Mucosa of gallbladder (tissue), 1 donor: ENCODE data around the gene WDR46. TPM values are rescaled to one million over a fixed set of nuclear protein-coding genes. Genes with fewer than 3 reads are reported as not detected.
A peak's percentile ranks its signal among the peaks of the same experiment; 100 is the strongest.
"Not testable (repeated sequence)": the region's sequence is repeated elsewhere in the genome, so short reads cannot be mapped to it uniquely, and the experiment has no call there.

ENCODE experiments used
- DNase-seq: peaks from one replicate; pipeline ENCODE4 v3.0.0-alpha.2; 2020; ENCODE audit warnings: low spot score
- total RNA-seq: library from RNA; stranded (reverse); gene quantifications from one replicate; pipeline ENCODE4 v1.2.1, GENCODE V29; 2021
- donor health status: DM: no; HTN: no; CAD: no.

WDR46 gene
- total RNA-seq, 1 donor from 2014 or later, result 37.7 TPM

DNA sequence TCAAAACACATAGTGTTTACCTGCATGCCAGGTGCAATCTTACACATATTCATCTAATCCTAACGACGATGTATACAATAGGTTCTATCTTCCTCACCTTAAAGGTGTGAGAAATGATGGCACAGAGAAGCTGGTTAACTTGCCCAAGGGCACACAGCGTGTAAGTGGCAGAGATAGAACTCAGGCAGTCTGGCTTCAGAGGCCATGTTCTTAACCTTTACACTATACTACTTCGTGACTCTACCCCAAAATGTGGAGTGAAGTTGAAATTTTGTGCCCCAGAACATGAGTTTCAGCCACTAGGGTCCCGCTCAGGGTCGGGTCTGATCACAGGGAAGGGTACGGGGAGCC, 17.9 kb downstream of the WDR46 start:
- no peak for DNase-seq

DNA sequence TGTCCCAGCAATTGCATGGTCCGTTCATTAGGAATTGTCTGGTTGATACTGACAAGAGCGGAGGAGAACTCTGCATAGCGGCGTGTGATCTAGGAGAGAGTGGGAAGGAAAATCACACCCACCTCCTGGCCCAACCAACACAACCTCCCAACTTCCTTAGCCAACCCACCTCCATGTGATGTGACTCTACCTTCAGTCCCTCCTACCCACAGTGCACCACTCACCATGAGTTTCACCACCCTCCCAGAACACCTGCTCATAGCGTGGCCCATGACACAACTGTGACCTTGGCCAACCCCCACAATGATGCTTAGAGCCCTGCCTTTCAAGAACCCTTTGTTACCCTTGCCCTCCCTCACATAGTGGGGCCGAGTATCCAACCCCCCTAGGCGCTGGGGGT, 25.0 kb downstream of the WDR46 start:
- no peak for DNase-seq

GRCh38 chr6:33262490-33262889, 26.5 kb downstream of the WDR46 start:
- not testable (repeated sequence) for DNase-seq

- no peak for DNase-seq
Observed at GRCh38 chr6:33259032-33259431, 30.0 kb downstream of the WDR46 start.

- DNase-seq, result no peak
Observed at GRCh38 chr6:33254591-33254990, 34.4 kb downstream of the WDR46 start.

DNA sequence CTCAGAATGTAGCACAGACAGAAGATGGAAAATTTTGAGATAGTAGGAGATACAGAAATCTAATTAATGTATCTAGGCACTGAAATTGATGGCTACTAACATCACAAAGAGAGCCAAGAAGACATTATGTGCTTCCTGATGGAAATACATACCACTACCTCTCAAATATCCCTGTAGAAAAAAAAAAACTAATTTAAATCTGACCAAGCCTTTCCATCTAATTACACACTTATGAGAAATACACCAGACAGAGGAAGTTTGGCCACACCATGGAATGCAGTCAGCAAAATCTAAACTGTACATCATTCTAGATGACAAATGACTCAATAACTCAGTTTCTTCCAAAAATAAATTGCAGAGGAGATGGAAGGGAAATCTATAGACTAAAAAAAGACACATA, 36.3 kb downstream of the WDR46 start:
- DNase-seq, result no peak

DNA sequence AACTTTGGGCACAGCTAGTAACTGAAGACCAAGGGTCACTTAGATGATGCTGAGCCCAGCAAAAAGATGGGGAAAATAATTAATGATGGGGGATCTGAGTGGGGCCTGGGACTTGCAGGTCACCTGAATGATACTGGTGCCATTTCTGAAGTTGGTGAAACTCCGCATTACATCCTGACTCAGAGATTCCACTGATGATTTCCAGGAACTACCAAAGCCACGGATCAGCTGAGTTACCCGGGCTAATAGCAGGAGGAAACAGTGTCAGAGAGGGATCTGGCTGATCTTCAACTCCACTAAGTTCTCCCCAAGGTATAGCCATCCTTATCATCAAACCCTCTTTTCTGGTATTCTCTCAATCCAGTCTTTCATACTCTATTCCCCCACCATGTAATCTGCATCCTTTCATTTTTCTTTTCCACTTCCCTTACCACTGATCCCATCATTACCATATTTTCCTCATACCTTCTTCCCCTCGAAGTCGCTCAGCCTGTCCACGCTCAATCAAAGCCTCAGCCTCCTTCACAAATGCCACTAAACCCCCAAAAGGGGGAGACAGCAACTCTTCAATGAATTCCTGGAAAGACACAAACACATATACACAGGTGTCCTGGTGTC, 37.5 kb downstream of the WDR46 start:
- DNase-seq, result no peak

GRCh38 chr6:33250731-33251130, 38.3 kb downstream of the WDR46 start:
- DNase-seq, result no peak

- no peak for DNase-seq
Observed at GRCh38 chr6:33249732-33250630, 39.1 kb downstream of the WDR46 start.

- DNase-seq, result peak; percentile 98
Observed at GRCh38 chr6:33248932-33249731, 39.9 kb downstream of the WDR46 start.

- DNase-seq, result no peak
Observed at GRCh38 chr6:33248643-33248931, 40.5 kb downstream of the WDR46 start.

GRCh38 chr6:33247977-33248642, 40.9 kb downstream of the WDR46 start:
- peak; percentile 92 for DNase-seq

GRCh38 chr6:33243476-33243875, 45.6 kb downstream of the WDR46 start:
- DNase-seq, result no peak

DNA sequence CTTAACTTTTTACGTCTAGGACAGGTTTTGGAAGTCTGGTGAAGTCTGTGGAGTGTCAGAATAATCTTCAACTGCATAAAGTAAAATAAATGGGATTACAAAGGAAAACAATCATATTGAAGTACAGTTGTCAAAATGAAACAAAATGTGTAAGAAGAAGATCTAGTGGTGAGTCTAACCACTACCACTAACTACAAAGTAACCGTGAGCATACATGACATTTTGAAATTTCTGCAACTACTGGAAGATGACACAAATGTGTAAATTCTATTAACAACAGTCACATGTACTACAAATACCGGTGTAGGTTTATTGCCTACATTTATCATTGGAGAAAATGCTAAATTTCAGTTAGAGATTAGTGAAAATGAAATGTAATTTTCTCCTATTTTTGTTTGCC, 47.1 kb downstream of the WDR46 start:
- DNase-seq, result no peak

GRCh38 chr6:33237741-33238140, 51.3 kb downstream of the WDR46 start:
- DNase-seq, result no peak

DNA sequence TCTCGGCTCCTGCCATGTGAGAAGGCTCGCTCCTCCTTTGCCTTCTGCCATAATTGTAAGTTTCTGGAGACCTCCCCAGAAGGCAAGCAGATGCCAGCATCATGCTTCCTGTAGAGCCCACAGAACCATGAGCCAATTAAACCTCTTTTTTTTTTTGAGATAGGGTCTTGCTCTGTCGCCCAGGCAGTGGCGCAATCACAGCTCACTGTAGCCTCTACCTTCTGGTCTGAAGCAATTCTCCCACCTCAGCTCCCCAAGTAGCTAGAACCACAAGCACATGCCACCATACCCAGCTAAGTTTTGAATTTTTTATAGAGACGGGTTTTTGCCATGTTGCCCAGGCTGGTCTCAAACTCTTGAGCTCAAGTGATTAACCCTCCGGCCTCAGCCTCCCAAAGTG, 52.2 kb downstream of the WDR46 start:
- DNase-seq, result no peak

- no peak for DNase-seq
Observed at GRCh38 chr6:33236328-33236727, 52.7 kb downstream of the WDR46 start.

DNA sequence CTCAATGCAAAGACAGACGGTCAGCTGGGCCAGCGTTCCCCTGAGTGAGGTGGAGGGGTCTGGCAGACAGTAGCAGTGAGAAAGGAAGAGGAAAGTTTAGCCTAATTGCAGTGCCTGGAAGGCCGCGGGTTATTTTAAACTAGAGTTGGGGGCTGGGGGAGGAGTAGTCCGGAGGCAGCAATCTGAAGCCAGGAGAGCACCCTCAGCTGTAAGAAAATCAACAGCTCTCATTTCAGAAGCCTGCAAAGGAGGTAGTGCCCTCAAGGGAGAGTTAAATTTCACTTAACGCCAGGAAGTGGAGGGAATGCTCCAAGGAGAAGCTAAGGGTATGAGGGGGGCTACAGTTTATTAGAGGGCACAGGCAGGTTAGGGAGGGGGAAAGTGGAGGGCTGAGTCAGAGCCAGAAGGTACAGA, 53.8 kb downstream of the WDR46 start:
- no peak for DNase-seq
